Measurements from ENCODE around the gene LRIG2.

GRCh38 chr1:113072141-113072756 is 749 bp upstream of the LRIG2 start:
- TF ChIP-seq, protein P1, sequence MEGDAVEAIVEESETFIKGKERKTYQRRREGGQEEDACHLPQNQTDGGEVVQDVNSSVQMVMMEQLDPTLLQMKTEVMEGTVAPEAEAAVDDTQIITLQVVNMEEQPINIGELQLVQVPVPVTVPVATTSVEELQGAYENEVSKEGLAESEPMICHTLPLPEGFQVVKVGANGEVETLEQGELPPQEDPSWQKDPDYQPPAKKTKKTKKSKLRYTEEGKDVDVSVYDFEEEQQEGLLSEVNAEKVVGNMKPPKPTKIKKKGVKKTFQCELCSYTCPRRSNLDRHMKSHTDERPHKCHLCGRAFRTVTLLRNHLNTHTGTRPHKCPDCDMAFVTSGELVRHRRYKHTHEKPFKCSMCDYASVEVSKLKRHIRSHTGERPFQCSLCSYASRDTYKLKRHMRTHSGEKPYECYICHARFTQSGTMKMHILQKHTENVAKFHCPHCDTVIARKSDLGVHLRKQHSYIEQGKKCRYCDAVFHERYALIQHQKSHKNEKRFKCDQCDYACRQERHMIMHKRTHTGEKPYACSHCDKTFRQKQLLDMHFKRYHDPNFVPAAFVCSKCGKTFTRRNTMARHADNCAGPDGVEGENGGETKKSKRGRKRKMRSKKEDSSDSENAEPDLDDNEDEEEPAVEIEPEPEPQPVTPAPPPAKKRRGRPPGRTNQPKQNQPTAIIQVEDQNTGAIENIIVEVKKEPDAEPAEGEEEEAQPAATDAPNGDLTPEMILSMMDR (IDR thresholded peaks at IDR 0.05; ENCODE audit: insufficient read depth, low read length, poor library complexity, severe bottlenecking), result no peak
- no peak for TF ChIP-seq EZH2phosphoT487 (conservative IDR thresholded peaks at IDR 0.05; ENCODE audit: low read length)
